Measurements from ENCODE around the gene GNAZ. TPM values are rescaled to one million over a fixed set of nuclear protein-coding genes. Genes with fewer than 3 reads are reported as not detected.

Gene GNAZ
- total RNA-seq, 1 experiment from 2014 or later, result 6.0 TPM

DNA sequence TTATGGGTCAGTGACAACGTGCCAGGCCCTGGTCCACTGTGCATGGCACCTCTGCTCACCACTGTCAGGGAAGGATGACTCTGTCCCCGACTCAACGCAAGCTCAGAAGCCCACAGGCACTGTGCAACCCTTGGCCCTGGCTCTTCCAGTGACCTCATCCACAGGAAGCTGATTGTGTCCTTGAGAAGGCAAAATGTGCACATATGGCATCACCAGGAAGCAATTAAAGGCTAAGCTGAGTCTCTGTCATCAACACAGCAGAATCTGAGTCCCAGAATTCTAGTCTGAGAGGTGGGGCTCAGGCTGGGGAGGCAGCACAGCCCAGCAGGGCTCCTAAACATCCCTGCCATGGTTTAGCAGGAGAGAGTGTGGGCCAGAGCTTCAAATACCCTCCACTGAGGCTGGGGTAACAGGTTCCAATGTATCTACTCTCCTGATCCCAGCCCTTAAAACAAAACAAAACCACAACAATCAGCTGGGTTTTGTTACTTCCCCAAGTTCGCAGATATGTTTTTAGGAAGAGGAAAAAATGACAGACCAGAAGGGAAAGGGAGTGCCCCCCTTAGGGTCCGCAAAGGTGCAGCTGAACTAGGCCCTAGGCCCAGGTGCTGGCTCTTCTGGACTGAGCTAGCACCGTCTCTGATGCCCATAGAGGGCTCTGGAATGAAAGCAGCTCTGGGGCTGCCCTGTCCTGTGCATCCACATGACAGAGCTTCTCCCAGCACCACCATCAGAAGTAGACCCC is 33.5 kb upstream of the GNAZ start:
- no peak for TF ChIP-seq CTCF (IDR thresholded peaks at IDR 0.05; ENCODE audit: unreplicated experiment)
- Mint-ChIP-seq H3K27me3 (ENCODE audit: unreplicated experiment) (peaks cover 94% of the 10 kb centered on the region), H3K27ac (ENCODE audit: unreplicated experiment) (no peak overlapping the region), H3K9me3 (ENCODE audit: low read depth, unreplicated experiment) (no peaks in the 10 kb centered on the region), H3K36me3 (ENCODE audit: insufficient read depth, unreplicated experiment) (no peaks in the 10 kb centered on the region), H3K4me3 (ENCODE audit: low read depth, unreplicated experiment) (no peak overlapping the region), H3K4me1 (ENCODE audit: low read depth, unreplicated experiment) (no peaks in the 10 kb centered on the region)
- no peak for DNase-seq
- intact Hi-C loops (cut with micrococcal nuclease; ENCODE audit: unreplicated experiment), result no loop called here
- no TSS peak for BruUV-seq (replicated peaks)
- CTCF ChIA-PET, result no interaction called here

DNA sequence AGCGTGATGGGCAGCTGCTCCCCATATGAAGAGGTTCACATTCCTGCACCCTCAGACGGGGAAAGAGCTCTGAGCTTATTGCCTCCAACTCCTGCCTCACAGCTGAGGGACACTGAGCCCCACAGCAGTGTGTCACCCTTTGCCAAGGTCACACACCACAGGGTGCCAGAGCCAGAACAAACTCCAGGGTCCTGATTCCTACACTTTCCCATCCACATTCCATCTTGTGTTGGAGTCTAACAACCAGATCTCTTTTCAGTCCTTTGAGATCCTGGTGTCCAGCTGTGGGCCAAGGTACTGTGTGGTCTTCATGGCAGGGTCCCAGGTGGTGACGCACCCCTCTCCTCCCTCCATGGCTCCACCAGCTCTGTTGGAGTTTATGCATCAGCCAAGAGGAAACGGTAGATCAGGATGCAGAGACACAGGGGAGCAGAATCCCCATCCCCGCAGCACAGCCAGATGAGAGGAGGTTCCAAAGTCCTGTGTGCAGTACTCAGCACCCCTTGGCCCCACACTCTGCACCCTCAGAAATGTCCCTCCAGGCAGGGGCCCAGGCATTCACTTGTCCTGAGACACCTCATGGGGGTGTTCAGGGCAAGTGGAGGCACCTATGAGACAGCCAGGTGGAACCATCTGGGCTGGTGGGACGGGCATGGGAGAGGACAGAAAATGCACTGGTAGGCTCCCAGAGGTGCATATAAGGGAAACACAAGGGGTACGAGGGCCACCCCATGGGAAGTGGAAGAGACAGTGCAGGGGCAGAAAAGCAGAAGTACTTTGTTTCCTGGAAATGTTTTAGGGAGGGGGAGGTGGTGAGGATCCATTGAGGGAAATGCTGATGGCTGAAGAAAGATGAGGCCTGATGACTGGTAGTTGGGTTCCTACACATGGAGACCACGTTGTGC is 32.6 kb upstream of the GNAZ start:
- no peaks in the 10 kb centered on the region for H3K4me1 Mint-ChIP-seq (ENCODE audit: low read depth, unreplicated experiment)

GRCh38 chr22:23038334-23038642 is 32.0 kb upstream of the GNAZ start:
- TF ChIP-seq CTCF (IDR thresholded peaks at IDR 0.05; ENCODE audit: unreplicated experiment), result no peak
- Mint-ChIP-seq H3K4me1 (ENCODE audit: low read depth, unreplicated experiment) (no peaks in the 10 kb centered on the region), H3K36me3 (ENCODE audit: insufficient read depth, unreplicated experiment) (no peaks in the 10 kb centered on the region), H3K27ac (ENCODE audit: unreplicated experiment) (no peak overlapping the region), H3K9me3 (ENCODE audit: low read depth, unreplicated experiment) (no peaks in the 10 kb centered on the region), H3K4me3 (ENCODE audit: low read depth, unreplicated experiment) (no peak overlapping the region), H3K27me3 (ENCODE audit: unreplicated experiment) (peaks cover 88% of the 10 kb centered on the region)
- intact Hi-C loops (cut with micrococcal nuclease; ENCODE audit: unreplicated experiment), result no loop called here
- no TSS peak for BruUV-seq (replicated peaks)
- CTCF ChIA-PET, result interaction anchor here (0.9 kb wide), 1 partner anchor 17 kb away, joined by 4 read pairs; no protein-coding TSS in a partner anchor
- DNase-seq, result no peak

More for the DNA sequence above, 32.6 kb upstream of the GNAZ start:
- DNase-seq, result no peak
- no peak overlapping the region for H3K4me3 Mint-ChIP-seq (ENCODE audit: low read depth, unreplicated experiment)
- H3K9me3 Mint-ChIP-seq (ENCODE audit: low read depth, unreplicated experiment), result no peaks in the 10 kb centered on the region
- CTCF ChIA-PET, result interaction anchor here (0.9 kb wide), 1 partner anchor 17 kb away, joined by 4 read pairs; no protein-coding TSS in a partner anchor
- no peak overlapping the region for H3K27ac Mint-ChIP-seq (ENCODE audit: unreplicated experiment)
- H3K36me3 Mint-ChIP-seq (ENCODE audit: insufficient read depth, unreplicated experiment), result no peaks in the 10 kb centered on the region
- no TSS peak for BruUV-seq (replicated peaks)
- intact Hi-C loops (cut with micrococcal nuclease; ENCODE audit: unreplicated experiment), result no loop called here
- H3K27me3 Mint-ChIP-seq (ENCODE audit: unreplicated experiment), result peaks cover 94% of the 10 kb centered on the region
- TF ChIP-seq CTCF (IDR thresholded peaks at IDR 0.05; ENCODE audit: unreplicated experiment), result no peak

DNA sequence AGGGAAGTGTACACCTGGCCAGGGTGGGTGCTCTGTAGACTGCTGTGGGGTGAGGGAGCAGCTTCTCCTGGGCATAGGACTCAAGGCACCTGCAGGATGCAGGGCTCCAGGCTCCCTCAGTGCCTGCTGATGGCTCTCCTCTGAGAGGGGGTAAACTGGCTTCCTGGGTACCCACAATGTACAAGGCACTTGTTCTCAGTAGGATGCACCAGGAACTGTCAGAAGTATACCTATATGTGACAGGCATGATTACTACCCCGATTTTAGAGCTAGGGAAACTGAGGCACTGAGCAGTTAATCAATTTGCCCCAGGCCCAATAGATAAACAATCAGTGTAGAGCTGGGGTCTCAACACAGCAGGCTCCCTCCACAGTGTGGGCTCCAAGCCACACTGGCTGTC is 31.4 kb upstream of the GNAZ start:
- Mint-ChIP-seq H3K27me3 (ENCODE audit: unreplicated experiment) (peaks cover 82% of the 10 kb centered on the region), H3K36me3 (ENCODE audit: insufficient read depth, unreplicated experiment) (no peaks in the 10 kb centered on the region), H3K27ac (ENCODE audit: unreplicated experiment) (no peak overlapping the region), H3K9me3 (ENCODE audit: low read depth, unreplicated experiment) (no peaks in the 10 kb centered on the region), H3K4me1 (ENCODE audit: low read depth, unreplicated experiment) (no peaks in the 10 kb centered on the region), H3K4me3 (ENCODE audit: low read depth, unreplicated experiment) (no peak overlapping the region)
- intact Hi-C loops (cut with micrococcal nuclease; ENCODE audit: unreplicated experiment), result no loop called here
- TF ChIP-seq CTCF (IDR thresholded peaks at IDR 0.05; ENCODE audit: unreplicated experiment), result no peak
- CTCF ChIA-PET, result interaction anchor here (0.9 kb wide), 1 partner anchor 16 kb away, joined by 4 read pairs; no protein-coding TSS in a partner anchor
- BruUV-seq (replicated peaks), result no TSS peak
- DNase-seq, result no peak

Data from Calu3 (cell line).